GM12878 (cell line): Measurements from ENCODE around the gene ERMARD. TPM values are rescaled to one million over a fixed set of nuclear protein-coding genes. Genes with fewer than 3 reads are reported as not detected.

Source experiments
- ATAC-seq: fragments of 200-7000 bp; cut with Tn5 transposase; 3 replicates; pipeline ENCODE4 v1.9.1; 2020; ENCODE audit warnings: mild to moderate bottlenecking, moderate library complexity
- BruUV-seq: library from RNA; stranded (reverse); fragments of 400-500 nt; replicated peaks from 2 replicates; lab custom pipeline; 2021; lab: Mats Ljungman, UMichigan
- CTCF ChIA-PET: fragments of 300-600 bp; sonication (Branson Sonifier 250); formaldehyde crosslinking; extraction: SDS; loops from one replicate; lab custom pipeline; 2021; ENCODE audit warnings: inconsistent platforms; lab: Yijun Ruan, JAX
- POLR2A ChIA-PET: fragments of 350-600 bp; formaldehyde crosslinking; extraction: SDS; loops from one replicate; lab custom pipeline; 2021; ENCODE audit warnings: inconsistent platforms; lab: Charles Lee
- RAD21 ChIA-PET: fragments of 300-600 bp; sonication (Branson Sonifier 250); formaldehyde crosslinking; loops from one replicate; lab custom pipeline; 2023; ENCODE audit warnings: antibody characterized with exemption; ENCODE audit not compliant: unreplicated experiment; lab: Charles Lee
- SMC1A ChIA-PET: fragments of 300-600 bp; sonication (Branson Sonifier 250); formaldehyde crosslinking; loops from one replicate; lab custom pipeline; 2023; ENCODE audit not compliant: unreplicated experiment, uncharacterized antibody; lab: Charles Lee
- DNase-seq: peaks from one replicate; pipeline ENCODE4 v3.0.0-alpha.2; 2011; ENCODE audit warnings: low read depth, low spot score
- FAIRE-seq: peaks from 3 replicates; lab custom pipeline; 2011; peaks lifted over from hg19 to GRCh38; lab: Jason Lieb, UNC
- H2AFZ ChIP-seq: 2 replicates; pipeline ENCODE4 v1.6.0; 2011; ENCODE audit warnings: low read depth, low read length, control low read depth; ENCODE audit not compliant: control insufficient read depth
- H3K27ac ChIP-seq: 2 replicates; pipeline ENCODE4 v1.5.1; 2011; ENCODE audit warnings: control low read depth; ENCODE audit not compliant: control insufficient read depth, insufficient read depth
- H3K27me3 ChIP-seq, 2 experiments: replicated peaks in 1 of 2; 2 replicates each; pipeline versions ENCODE4 v1.6.0 to v1.6.1; 2011; ENCODE audit warnings: low read length in 1 of 2; ENCODE audit not compliant: control insufficient read depth in 2 of 2, insufficient read depth in 2 of 2
- H3K36me3 ChIP-seq, 2 experiments: 2 replicates each; pipeline ENCODE4 v1.5.1; 2011; ENCODE audit warnings: low read length in 1 of 2; ENCODE audit not compliant: control insufficient read depth in 2 of 2, insufficient read depth in 2 of 2
- H3K4me1 ChIP-seq: 2 replicates; pipeline ENCODE4 v1.6.1; 2011; ENCODE audit warnings: mild to moderate bottlenecking, low read length, moderate library complexity, mixed read lengths; ENCODE audit not compliant: control insufficient read depth, insufficient read depth
- H3K4me2 ChIP-seq: 2 replicates; pipeline ENCODE4 v1.6.0; 2011; ENCODE audit warnings: control low read depth; ENCODE audit not compliant: control insufficient read depth, insufficient read depth
- H3K4me3 ChIP-seq: fragments of 200-600 bp; sonication (generic); 2 replicates; pipeline ENCODE4 v1.5.1; 2016
- H3K79me2 ChIP-seq: 2 replicates; pipeline ENCODE4 v1.6.0; 2011; ENCODE audit warnings: low read length; ENCODE audit not compliant: control insufficient read depth, insufficient read depth
- H3K9ac ChIP-seq: 2 replicates; pipeline ENCODE4 v1.8.0; 2011; ENCODE audit warnings: low read length, control low read depth, mixed read lengths; ENCODE audit not compliant: control insufficient read depth, insufficient read depth
- H3K9me3 ChIP-seq: replicated peaks from 3 replicates; pipeline ENCODE4 v1.5.1; 2011; ENCODE audit warnings: mild to moderate bottlenecking, low read length; ENCODE audit not compliant: control insufficient read depth, insufficient read depth
- H4K20me1 ChIP-seq: 2 replicates; pipeline ENCODE4 v1.6.0; 2011; ENCODE audit not compliant: control insufficient read depth, insufficient read depth
- BCL11A ChIP-seq: IDR thresholded peaks from 2 replicates; pipeline ENCODE4 v1.6.1; 2011; ENCODE audit warnings: low read depth, low read length
- ETV6 ChIP-seq, 2 experiments: fragments of 450-650 bp in 1 of 2; IDR thresholded peaks in 1 of 2; conservative IDR thresholded peaks in 1 of 2; 2 replicates each; pipeline ENCODE4 v1.6.1; 2014; ENCODE audit warnings: antibody characterized with exemption in 1 of 2, borderline replicate concordance in 1 of 2, low read depth in 1 of 2, mild to moderate bottlenecking in 1 of 2, moderate library complexity in 1 of 2
- FOS ChIP-seq: IDR thresholded peaks from 3 replicates; pipeline ENCODE4 v1.6.1; 2011; ENCODE audit warnings: borderline replicate concordance; ENCODE audit not compliant: insufficient read length; ENCODE audit errors: extremely low read depth
- GATAD2B ChIP-seq: fragments of 450-650 bp; conservative IDR thresholded peaks from 2 replicates; pipeline ENCODE4 v1.6.1; 2017; ENCODE audit warnings: low read depth, mild to moderate bottlenecking, moderate library complexity
- KDM1A ChIP-seq: fragments of 200-600 bp; sonication (generic); IDR thresholded peaks from 2 replicates; pipeline ENCODE4 v1.6.1; 2016; ENCODE audit warnings: borderline replicate concordance
- RAD51 ChIP-seq: fragments of 450-650 bp; IDR thresholded peaks from 2 replicates; pipeline ENCODE4 v1.6.1; 2016; ENCODE audit warnings: moderate library complexity, mild to moderate bottlenecking, inconsistent platforms
- RBBP5 ChIP-seq: fragments of 200-600 bp; sonication (generic); conservative IDR thresholded peaks from 2 replicates; pipeline ENCODE4 v1.6.1; 2016
- RELA ChIP-seq: fragments of 450-650 bp; IDR thresholded peaks from 2 replicates; pipeline ENCODE4 v1.8.0; 2014; ENCODE audit warnings: borderline replicate concordance; ENCODE audit not compliant: partially characterized antibody
- TARDBP ChIP-seq: IDR thresholded peaks from 2 replicates; pipeline ENCODE4 v1.6.1; 2016; ENCODE audit warnings: borderline replicate concordance
- WGBS: methylation state at CpG from one replicate; pipeline ENCODE4 v1.1.6; 2016; ENCODE audit warnings: low lambda C conversion rate; ENCODE audit not compliant: insufficient replicate concordance, insufficient coverage; ENCODE audit errors: missing lambda C conversion rate; 5-methylcytosine and 5-hydroxymethylcytosine counted together
- in situ Hi-C: fragments of 300-500 bp; cut with MboI; formaldehyde crosslinking; loops from 9 replicates; pipeline ENCODE4 v1.14.3; 2018; ENCODE audit warnings: mixed read lengths
- intact Hi-C: fragments of 100-400 bp; cut with micrococcal nuclease; formaldehyde crosslinking; loops from one replicate; pipeline ENCODE4 v1.14.2; 2022; ENCODE audit not compliant: unreplicated experiment
- polyA plus RNA-seq, 11 experiments: library from polyadenylated mRNA; depleted of rRNA in 4 of 11; unstranded in 6 of 11; stranded (reverse) in 5 of 11; fragments of >200 nt; fragmentation: Nextera tagmentation in 4 of 11; fragmentation: Illumina TruSeq in 1 of 11; extraction: Ambion mirVana in 4 of 11; extraction: Trizol in 1 of 11; gene quantifications; 1 replicate in 1 of 11; 2 replicates in 10 of 11; pipeline versions ENCODE4 v1.2.1 to v1.2.3, GENCODE V29; 2011 to 2016; ENCODE audit warnings: inconsistent platforms in 2 of 11, missing spikeins in 2 of 11, low read depth in 1 of 11
- total RNA-seq, 4 experiments: library from RNA; depleted of rRNA in 3 of 4; stranded (reverse); fragments of >200 nt in 3 of 4; fragmentation: Illumina TruSeq in 1 of 4; extraction: Trizol in 1 of 4; gene quantifications; 2 replicates each; pipeline versions ENCODE4 v1.2.1 to v1.2.3, GENCODE V29; 2013 to 2021
- TF ChIP-seq, protein P1 (sequence below): fragments of 450-650 bp; IDR thresholded peaks from 2 replicates; pipeline ENCODE4 v1.6.1; 2017; ENCODE audit warnings: borderline replicate concordance

The ERMARD gene
- total and polyA plus RNA-seq, 10 of the 15 experiments (the other 5 are each of a cell fraction or from before 2014, with no cell fraction given) = 24.4 to 63.3 (median 34.1) TPM

DNA sequence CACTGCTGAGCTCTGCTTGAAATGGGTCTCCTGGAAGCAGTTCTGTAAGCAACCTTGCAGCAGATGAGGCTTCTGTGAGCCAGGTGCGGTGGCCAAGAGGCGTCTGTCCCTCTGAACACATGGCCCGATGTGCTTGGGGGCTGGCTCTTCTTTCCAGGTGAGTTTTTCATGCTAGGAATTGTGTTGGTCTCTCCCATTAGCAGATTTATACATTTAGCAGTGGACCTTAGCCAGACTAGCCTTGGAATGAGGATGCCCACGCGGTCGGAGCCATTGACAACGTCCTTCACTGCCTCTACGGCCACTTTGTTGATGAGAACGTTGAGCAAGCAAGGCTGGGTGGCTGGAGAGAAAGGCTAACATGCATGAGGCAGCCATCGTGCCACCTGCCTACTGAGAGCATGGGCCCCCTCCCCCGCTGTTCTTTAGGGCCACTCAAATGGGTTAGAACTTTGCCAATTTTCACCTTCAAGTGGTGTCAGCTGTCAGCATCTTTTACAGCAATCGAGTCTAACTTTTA, 33.5 kb downstream of the ERMARD start:
- FAIRE-seq (no peak), ATAC-seq (no peak), DNase-seq (no peak)
- H2AFZ ChIP-seq = no peak overlapping the region
- 89% methylated on average over 12 of the region's 12 CpGs for WGBS
- TF ChIP-seq RAD51 (no peak), RELA (no peak), ETV6 (conservative IDR thresholded peaks at IDR 0.05 in 1 of 2, IDR thresholded peaks at IDR 0.05 in 1 of 2; ENCODE audit: borderline replicate concordance in 1 of 2, low read depth in 1 of 2) (no peak), TARDBP (no peak), RBBP5 (no peak), FOS (no peak), KDM1A (no peak), BCL11A (no peak), GATAD2B (no peak)
- TF ChIP-seq, protein P1, sequence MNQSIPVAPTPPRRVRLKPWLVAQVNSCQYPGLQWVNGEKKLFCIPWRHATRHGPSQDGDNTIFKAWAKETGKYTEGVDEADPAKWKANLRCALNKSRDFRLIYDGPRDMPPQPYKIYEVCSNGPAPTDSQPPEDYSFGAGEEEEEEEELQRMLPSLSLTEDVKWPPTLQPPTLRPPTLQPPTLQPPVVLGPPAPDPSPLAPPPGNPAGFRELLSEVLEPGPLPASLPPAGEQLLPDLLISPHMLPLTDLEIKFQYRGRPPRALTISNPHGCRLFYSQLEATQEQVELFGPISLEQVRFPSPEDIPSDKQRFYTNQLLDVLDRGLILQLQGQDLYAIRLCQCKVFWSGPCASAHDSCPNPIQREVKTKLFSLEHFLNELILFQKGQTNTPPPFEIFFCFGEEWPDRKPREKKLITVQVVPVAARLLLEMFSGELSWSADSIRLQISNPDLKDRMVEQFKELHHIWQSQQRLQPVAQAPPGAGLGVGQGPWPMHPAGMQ = no peak
- H3K36me3 ChIP-seq = peaks cover 1 to 3% of the 10 kb centered on the region in 2 experiments
- no peaks in the 10 kb centered on the region; the same call in 2 of the 3 replicates for H3K9me3 ChIP-seq
- H3K9ac ChIP-seq = no peak overlapping the region
- intact Hi-C loops (no loop called here), in situ Hi-C loops (no loop called here)
- H3K27ac ChIP-seq = no peak overlapping the region
- ChIA-PET SMC1A (no interaction called here), POLR2A (no interaction called here), RAD21 (no interaction called here), CTCF (no interaction called here)
- no peaks in the 10 kb centered on the region for H4K20me1 ChIP-seq
- no peak overlapping the region for H3K4me2 ChIP-seq
- no TSS peak for BruUV-seq
- no peaks in the 10 kb centered on the region for H3K4me1 ChIP-seq
- no peak overlapping the region for H3K4me3 ChIP-seq
- H3K79me2 ChIP-seq = no peaks in the 10 kb centered on the region
- no peaks in the 10 kb centered on the region; a peak in 1 of 4 replicates for H3K27me3 ChIP-seq
